ENCODE results near the gene SUPT5H. TPM values are rescaled to one million over a fixed set of nuclear protein-coding genes. Genes with fewer than 3 reads are reported as not detected.

The SUPT5H gene
- total RNA-seq, 1 donor = 80.7 TPM

DNA sequence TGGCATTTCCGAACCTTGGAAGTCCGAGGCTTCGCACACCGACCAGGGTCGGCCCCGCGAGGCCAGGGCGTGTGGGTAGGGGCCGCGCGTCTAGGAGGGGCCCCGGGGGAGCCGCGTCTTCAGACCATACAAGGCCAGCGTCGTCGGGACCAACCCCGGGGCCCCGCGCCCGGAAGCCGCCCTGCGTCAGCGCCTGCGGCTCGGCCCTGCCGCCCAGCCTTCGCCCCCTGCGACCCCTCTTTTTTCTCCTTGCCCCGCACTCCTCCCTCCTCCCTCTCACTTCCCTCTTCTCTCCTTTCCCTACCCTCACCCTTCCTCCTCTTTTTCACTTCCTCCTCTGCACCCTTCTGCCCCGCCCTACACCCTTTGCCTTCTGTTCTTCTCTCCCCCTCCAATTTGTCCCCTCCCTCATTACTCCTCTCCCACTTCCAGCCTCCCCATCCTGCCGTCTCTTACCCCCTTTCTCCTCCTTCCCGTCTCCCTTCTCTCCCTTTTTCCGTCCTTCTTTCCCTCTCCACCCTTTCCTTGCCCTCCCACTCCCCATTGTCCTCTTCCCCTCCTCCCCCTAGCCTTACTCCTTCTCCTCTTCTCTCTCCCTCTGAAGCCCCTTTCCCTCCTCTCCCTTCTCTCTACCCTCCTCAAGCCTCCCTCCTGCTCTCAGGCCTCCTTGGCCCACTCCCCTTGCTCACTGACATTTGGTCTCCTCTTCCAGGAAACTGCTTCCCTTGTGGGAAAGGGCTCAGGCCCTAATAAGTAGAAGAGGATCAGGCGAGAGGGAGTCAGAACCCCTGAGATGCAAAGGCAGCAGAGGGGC is 35.2 kb upstream of the SUPT5H start:
- DNase-seq (ENCODE audit: low read depth) = peak; percentile 82
- peak overlapping the region; percentile 88 for H3K4me3 ChIP-seq (ENCODE audit: low read depth, low read length)
- TF ChIP-seq, protein P1, sequence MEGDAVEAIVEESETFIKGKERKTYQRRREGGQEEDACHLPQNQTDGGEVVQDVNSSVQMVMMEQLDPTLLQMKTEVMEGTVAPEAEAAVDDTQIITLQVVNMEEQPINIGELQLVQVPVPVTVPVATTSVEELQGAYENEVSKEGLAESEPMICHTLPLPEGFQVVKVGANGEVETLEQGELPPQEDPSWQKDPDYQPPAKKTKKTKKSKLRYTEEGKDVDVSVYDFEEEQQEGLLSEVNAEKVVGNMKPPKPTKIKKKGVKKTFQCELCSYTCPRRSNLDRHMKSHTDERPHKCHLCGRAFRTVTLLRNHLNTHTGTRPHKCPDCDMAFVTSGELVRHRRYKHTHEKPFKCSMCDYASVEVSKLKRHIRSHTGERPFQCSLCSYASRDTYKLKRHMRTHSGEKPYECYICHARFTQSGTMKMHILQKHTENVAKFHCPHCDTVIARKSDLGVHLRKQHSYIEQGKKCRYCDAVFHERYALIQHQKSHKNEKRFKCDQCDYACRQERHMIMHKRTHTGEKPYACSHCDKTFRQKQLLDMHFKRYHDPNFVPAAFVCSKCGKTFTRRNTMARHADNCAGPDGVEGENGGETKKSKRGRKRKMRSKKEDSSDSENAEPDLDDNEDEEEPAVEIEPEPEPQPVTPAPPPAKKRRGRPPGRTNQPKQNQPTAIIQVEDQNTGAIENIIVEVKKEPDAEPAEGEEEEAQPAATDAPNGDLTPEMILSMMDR (IDR thresholded peaks at IDR 0.05; ENCODE audit: insufficient read depth, low read depth, low read length) = no peak

DNA sequence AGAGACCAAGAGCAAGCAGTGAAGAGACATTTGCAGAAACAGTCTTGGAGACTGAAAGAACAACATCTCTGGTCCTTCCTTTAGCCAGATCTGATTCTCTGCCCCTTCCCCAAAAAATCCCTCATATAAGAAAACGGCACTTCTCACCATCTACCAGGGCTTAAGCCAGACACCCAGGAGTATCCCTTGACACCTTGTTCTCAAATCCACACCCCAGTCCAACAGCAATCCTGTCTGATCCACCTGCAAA is 34.6 kb upstream of the SUPT5H start:
- no peak overlapping the region for H3K4me3 ChIP-seq (ENCODE audit: low read depth, low read length)
- TF ChIP-seq, protein P1 (IDR thresholded peaks at IDR 0.05; ENCODE audit: insufficient read depth, low read depth, low read length) = no peak
- no peak for DNase-seq (ENCODE audit: low read depth)

DNA sequence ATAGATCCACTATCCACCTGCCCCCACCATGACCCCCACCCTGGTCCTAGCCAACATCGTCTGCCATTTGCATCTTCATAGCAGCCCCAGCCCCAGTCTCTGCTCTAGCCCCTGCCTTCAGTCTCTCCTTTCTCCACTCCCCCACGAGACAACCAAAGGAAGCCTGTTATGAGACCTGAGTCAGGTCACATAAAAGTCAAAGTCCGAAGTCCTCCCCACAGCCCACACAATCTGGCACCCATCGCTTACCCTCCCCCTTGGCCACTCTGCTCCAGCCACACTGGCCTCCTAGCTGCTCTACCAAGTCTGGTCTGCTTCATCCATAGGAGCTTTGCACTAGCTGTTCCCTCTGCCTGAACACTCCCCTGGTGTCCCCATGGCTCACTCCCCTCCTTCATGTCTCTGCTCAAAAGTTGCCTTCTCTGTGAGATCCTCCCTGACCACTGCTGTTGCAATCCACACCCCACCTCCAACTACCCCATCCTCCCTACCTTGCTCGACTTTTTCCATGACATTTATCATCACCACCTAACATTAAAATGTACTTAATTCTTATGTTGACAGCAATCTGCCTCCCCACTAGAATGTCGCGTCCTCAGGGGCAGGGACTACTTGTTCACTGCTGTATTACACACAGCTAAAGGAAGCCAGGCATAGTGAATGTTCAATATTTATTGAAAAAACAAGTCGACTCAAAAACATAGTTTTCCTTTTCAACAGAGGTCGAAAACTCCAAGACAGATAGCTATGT is 34.1 kb upstream of the SUPT5H start:
- TF ChIP-seq, protein P1 (IDR thresholded peaks at IDR 0.05; ENCODE audit: insufficient read depth, low read depth, low read length) = no peak
- H3K4me3 ChIP-seq (ENCODE audit: low read depth, low read length) = peak overlapping the region; percentile 36
- peak; percentile 76 for DNase-seq (ENCODE audit: low read depth)

DNA sequence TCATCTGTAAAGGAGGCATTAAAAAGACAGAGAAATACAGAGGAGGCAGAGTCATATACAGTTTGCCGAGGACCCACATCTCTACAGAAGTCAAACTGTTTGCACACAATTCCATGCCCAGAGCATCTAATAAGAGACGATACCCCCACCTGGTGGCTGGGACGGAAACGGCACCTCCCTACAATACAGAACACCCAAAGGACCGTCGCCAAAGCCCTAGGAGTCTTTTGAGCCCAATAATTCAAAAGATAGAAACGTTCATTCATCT is 33.6 kb upstream of the SUPT5H start:
- peak overlapping the region; percentile 36 for H3K4me3 ChIP-seq (ENCODE audit: low read depth, low read length)
- TF ChIP-seq, protein P1 (IDR thresholded peaks at IDR 0.05; ENCODE audit: insufficient read depth, low read depth, low read length) = peak; percentile 93
- peak; percentile 95 for DNase-seq (ENCODE audit: low read depth)

DNA sequence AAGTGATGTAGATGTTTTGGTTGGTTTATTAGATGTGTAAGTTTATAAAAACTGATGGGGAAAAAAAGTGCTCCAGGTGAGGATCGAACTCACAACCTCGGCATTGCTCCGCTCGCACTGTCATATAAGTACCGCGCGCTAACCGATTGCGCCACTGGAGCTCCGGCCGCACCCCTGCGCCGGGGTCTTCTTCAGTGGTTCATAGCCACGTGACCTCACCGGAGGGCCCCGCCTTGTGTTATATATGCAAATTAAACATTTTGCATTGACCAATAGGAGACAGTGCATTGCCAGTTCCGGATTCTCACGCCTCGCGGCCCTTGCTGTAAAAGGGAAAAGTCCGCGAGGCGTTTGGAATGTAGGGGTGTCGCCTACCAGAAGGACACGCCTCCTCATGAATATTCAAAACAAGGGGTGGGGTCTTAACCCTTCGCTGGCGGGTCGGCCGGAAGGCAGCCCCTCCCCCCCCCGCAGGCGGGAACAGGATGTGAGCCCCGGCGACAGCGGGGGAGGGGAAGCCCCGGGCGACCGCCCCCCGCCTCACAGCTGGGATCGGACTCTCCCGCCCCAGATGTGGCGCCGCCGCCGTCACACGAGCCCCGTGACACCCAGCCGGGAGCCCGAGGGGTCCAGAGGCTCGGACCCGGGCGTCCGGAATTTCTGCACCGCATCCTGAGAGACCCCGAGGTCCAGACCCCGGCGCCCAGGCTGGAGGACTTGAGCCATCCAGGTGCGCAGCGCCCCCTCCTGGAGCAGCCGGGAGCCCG is 33.1 kb upstream of the SUPT5H start, which contains the start of gene PLEKHG2:
Gene PLEKHG2 (plus strand): TSS at position 570 of the 767 bp plus-strand sequence. CDS start 1,418 bp downstream, outside the sequence.
- peak within 1 kb of the TSS; percentile 94 for H3K4me3 ChIP-seq (ENCODE audit: low read depth, low read length)
- TF ChIP-seq, protein P1 (IDR thresholded peaks at IDR 0.05; ENCODE audit: insufficient read depth, low read depth, low read length) = peak; percentile 77
- peak; percentile 100 for DNase-seq (ENCODE audit: low read depth)

DNA sequence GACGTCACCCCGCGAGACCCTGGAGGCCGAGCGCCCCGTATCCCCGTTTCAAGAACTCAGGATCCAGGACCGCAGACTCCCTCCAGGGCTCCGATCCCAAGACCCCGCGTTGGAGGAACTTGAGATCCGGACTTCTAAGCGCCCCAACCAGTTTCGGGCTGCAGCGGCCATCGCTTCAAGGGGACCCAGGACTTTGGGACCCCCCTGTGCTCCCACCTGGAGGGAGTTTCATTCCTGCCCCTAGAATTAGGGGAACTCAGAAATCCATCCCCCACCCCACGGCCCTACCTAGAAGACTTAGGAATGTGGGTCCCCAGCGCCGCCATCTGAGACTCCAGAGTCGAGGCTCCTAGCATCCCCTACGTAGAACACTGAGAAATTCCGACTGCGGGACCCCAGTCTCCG is 32.5 kb upstream of the SUPT5H start:
- TF ChIP-seq, protein P1 (IDR thresholded peaks at IDR 0.05; ENCODE audit: insufficient read depth, low read depth, low read length) = no peak
- peak overlapping the region; percentile 94 for H3K4me3 ChIP-seq (ENCODE audit: low read depth, low read length)
- no peak for DNase-seq (ENCODE audit: low read depth)
